NB4 (cell line): Measurements from ENCODE around the gene HAGHL.
"Not testable (repeated sequence)": the region's sequence is repeated elsewhere in the genome, so short reads cannot be mapped to it uniquely, and the experiment has no call there.

ENCODE experiments used
- DNase-seq: peaks from one replicate; pipeline ENCODE4 v3.0.0; 2010; ENCODE audit warnings: low read depth
- H3K4me3 ChIP-seq: one replicate; pipeline ENCODE4 v1.5.1; 2011; ENCODE audit warnings: mild to moderate bottlenecking, low read depth, low read length, moderate library complexity
- CTCF ChIP-seq: IDR thresholded peaks from one replicate; pipeline ENCODE4 v1.5.1; 2012; ENCODE audit warnings: low read depth, low read length
- MAX ChIP-seq: IDR thresholded peaks from 2 replicates; pipeline ENCODE4 v1.6.1; 2011; ENCODE audit warnings: low read depth, low read length
- MYC ChIP-seq: IDR thresholded peaks from 2 replicates; pipeline ENCODE4 v1.6.1; 2011; ENCODE audit warnings: low read depth, low read length
- POLR2A ChIP-seq: IDR thresholded peaks from 2 replicates; pipeline ENCODE4 v1.6.1; 2011; ENCODE audit warnings: mild to moderate bottlenecking; ENCODE audit not compliant: insufficient read length; ENCODE audit errors: extremely low read depth

The HAGHL gene

DNA sequence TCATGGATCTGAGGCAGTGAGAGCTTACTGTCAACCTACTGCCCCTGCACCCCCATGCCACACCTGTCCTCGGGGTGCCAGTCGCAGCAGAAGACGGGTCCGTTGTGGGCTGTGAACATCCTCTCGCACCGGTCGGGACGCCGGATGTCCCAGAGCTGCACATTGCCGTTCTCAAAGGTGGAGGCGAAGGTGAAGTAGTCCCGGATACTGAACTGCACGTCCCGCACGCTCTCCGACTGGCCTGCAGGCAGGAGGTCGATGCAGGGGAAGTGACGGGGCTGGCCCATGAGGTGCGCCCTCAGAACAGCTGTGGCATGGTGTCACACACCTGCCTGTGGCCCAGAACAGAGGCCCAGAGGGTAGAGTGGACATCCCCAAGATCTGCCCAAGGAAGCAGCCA lies 39.4 kb upstream of the HAGHL start:
- no peak overlapping the region for H3K4me3 ChIP-seq
- no peak for DNase-seq
- TF ChIP-seq MYC: no peak
- no peak for TF ChIP-seq CTCF

- TF ChIP-seq POLR2A: peak; percentile 2
- TF ChIP-seq MYC: no peak
- no peak for DNase-seq
- peak overlapping the region; percentile 73 for H3K4me3 ChIP-seq
Measured at GRCh38 chr16:689175-689897, 37.6 kb upstream of the HAGHL start.

- not testable (repeated sequence) for DNase-seq, H3K4me3 ChIP-seq
Measured at GRCh38 chr16:691242-691641, 35.7 kb upstream of the HAGHL start.

DNA sequence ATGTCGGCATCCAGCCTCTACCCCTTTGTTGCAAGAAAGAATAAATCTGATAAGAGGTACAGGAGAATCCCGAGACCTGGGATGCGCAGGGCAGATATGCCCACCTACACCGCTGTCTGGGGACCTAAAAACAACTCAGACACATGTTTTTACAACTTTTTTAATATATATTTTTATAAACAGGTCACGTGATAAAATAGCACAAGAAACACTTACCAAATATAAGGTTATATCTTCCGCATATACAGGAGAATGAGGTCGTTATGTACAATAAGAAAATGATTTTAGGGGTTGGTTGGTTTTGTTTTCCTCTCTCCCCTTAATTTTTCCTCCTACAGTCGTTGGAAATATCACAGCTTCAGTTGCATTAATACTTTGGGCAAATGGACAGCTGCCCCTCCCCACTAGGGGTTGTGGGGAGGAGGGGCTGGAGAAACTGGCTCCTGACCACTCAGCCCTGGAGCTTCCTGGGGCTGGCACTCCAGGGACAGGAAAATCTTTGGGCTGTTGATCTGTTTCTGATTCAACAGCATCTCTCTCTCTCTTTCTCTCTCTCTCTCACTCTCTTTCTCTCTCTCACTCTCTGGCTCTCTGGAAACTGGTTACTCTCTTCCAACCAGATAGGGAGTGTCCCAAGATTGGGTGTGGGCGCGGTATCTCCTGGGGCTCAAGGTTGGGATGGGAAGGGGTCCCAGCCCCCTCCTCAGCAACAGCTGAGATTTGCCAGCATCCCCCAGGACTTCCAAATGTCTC lies 34.4 kb upstream of the HAGHL start:
- TF ChIP-seq MYC (no peak), POLR2A (no peak), MAX (no peak), CTCF (no peak)
- DNase-seq: no peak
- H3K4me3 ChIP-seq: no peak overlapping the region

- TF ChIP-seq CTCF: no peak
- DNase-seq: no peak
- H3K4me3 ChIP-seq: no peak overlapping the region
Measured at GRCh38 chr16:693364-693763, 33.5 kb upstream of the HAGHL start.

- DNase-seq: no peak
- H3K4me3 ChIP-seq: no peak overlapping the region
- TF ChIP-seq CTCF (no peak), MYC (no peak), MAX (no peak), POLR2A (no peak)
Measured at GRCh38 chr16:693766-694165, 33.1 kb upstream of the HAGHL start.

- no peak for DNase-seq
- no peak overlapping the region for H3K4me3 ChIP-seq
- no peak for TF ChIP-seq CTCF
- TF ChIP-seq MYC: no peak
- TF ChIP-seq MAX: no peak
- no peak for TF ChIP-seq POLR2A
Measured at GRCh38 chr16:694187-694862, 32.6 kb upstream of the HAGHL start.
